Ishikawa (cell line): Measurements from ENCODE around the gene SLC6A19.
A peak's percentile ranks its signal among the peaks of the same experiment; 100 is the strongest.

Experiments used
- CEBPB ChIP-seq: IDR thresholded peaks from 2 replicates; pipeline ENCODE4 v1.6.1; 2012
- CREB1 ChIP-seq: IDR thresholded peaks from 2 replicates; pipeline ENCODE4 v1.6.1; 2012; ENCODE audit warnings: low read depth
- EGR1 ChIP-seq: IDR thresholded peaks from 2 replicates; pipeline ENCODE4 v1.6.1; 2012
- EP300 ChIP-seq: IDR thresholded peaks from 2 replicates; pipeline ENCODE4 v1.6.1; 2012; ENCODE audit warnings: borderline replicate concordance
- FOXM1 ChIP-seq: IDR thresholded peaks from 2 replicates; pipeline ENCODE4 v1.6.1; 2012; ENCODE audit warnings: low read depth, borderline replicate concordance
- NFIC ChIP-seq: IDR thresholded peaks from 2 replicates; pipeline ENCODE4 v1.6.1; 2012
- RAD21 ChIP-seq: IDR thresholded peaks from 2 replicates; pipeline ENCODE4 v1.6.1; 2012; ENCODE audit warnings: low read depth
- TAF1 ChIP-seq: IDR thresholded peaks from 2 replicates; pipeline ENCODE4 v1.6.1; 2012; ENCODE audit warnings: low read depth, mild to moderate bottlenecking
- TCF12 ChIP-seq: IDR thresholded peaks from 2 replicates; pipeline ENCODE4 v1.6.1; 2012; ENCODE audit warnings: low read depth
- TEAD4 ChIP-seq: IDR thresholded peaks from 2 replicates; pipeline ENCODE4 v1.6.1; 2012
- USF1 ChIP-seq: IDR thresholded peaks from 2 replicates; pipeline ENCODE4 v1.6.1; 2012
- YY1 ChIP-seq: IDR thresholded peaks from 2 replicates; pipeline ENCODE4 v1.6.1; 2012; ENCODE audit warnings: low read depth
- ZBTB7A ChIP-seq: IDR thresholded peaks from 2 replicates; pipeline ENCODE4 v1.6.1; 2012; ENCODE audit warnings: low read depth
- TF ChIP-seq, protein P1 (sequence below): IDR thresholded peaks from 2 replicates; pipeline ENCODE4 v1.6.1; 2012; ENCODE audit warnings: low read depth, mild to moderate bottlenecking
- TF ChIP-seq, protein P2 (sequence below): IDR thresholded peaks from 2 replicates; pipeline ENCODE4 v1.6.1; 2012

The SLC6A19 gene

GRCh38 chr5:1159341-1159675 lies 42.1 kb upstream of the SLC6A19 start:
- TF ChIP-seq CREB1 (no peak), EGR1 (no peak), CEBPB (no peak), TCF12 (no peak), TEAD4 (no peak), YY1 (no peak), ZBTB7A (no peak)
- TF ChIP-seq, protein P1, sequence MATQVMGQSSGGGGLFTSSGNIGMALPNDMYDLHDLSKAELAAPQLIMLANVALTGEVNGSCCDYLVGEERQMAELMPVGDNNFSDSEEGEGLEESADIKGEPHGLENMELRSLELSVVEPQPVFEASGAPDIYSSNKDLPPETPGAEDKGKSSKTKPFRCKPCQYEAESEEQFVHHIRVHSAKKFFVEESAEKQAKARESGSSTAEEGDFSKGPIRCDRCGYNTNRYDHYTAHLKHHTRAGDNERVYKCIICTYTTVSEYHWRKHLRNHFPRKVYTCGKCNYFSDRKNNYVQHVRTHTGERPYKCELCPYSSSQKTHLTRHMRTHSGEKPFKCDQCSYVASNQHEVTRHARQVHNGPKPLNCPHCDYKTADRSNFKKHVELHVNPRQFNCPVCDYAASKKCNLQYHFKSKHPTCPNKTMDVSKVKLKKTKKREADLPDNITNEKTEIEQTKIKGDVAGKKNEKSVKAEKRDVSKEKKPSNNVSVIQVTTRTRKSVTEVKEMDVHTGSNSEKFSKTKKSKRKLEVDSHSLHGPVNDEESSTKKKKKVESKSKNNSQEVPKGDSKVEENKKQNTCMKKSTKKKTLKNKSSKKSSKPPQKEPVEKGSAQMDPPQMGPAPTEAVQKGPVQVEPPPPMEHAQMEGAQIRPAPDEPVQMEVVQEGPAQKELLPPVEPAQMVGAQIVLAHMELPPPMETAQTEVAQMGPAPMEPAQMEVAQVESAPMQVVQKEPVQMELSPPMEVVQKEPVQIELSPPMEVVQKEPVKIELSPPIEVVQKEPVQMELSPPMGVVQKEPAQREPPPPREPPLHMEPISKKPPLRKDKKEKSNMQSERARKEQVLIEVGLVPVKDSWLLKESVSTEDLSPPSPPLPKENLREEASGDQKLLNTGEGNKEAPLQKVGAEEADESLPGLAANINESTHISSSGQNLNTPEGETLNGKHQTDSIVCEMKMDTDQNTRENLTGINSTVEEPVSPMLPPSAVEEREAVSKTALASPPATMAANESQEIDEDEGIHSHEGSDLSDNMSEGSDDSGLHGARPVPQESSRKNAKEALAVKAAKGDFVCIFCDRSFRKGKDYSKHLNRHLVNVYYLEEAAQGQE: no peak
- TF ChIP-seq, protein P2, sequence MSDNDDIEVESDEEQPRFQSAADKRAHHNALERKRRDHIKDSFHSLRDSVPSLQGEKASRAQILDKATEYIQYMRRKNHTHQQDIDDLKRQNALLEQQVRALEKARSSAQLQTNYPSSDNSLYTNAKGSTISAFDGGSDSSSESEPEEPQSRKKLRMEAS: no peak

GRCh38 chr5:1159774-1160406 lies 41.5 kb upstream of the SLC6A19 start:
- TF ChIP-seq CEBPB (no peak), TCF12 (no peak), TEAD4 (no peak), USF1 (no peak), FOXM1 (no peak), ZBTB7A (no peak), NFIC (no peak), RAD21 (no peak), TAF1 (no peak), CREB1 (no peak), YY1 (no peak), EGR1 (no peak), EP300 (no peak)
- TF ChIP-seq, protein P2: no peak
- TF ChIP-seq, protein P1: no peak

DNA sequence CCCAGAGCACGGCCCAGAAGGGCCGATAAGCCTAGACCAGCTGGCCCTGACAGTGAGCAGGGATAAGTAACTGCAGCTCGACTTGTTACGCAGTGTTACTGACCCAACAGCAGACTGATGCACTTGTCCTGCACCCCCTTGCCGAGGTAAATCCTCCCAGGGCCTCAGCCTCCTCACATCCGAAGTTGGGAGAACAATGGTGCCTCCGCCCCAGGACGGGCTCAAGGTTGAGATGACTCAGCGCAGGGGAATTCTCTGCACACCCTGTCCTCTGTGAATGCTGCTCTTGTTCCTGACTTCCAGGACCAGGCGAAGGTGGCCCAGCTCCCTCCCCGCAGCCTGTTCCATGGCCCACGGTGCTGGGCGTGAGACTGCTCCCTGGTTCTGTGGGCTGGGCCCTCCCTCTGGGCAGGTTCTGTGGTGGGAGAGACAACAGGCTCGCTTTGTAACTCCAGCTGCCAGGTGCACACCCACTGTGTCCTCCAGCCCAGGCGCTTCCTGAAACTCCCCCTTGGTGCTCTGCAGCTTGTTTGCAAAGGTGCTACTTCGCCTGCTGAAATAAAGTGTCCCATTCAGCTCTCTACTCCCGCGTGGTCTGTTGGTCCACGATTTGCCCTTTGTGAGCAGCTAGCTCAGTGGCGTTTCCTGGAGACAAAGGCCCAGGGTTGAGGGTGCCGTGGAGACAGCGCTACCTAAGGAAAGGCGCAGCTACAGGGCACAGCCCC lies 40.1 kb upstream of the SLC6A19 start:
- TF ChIP-seq USF1 (no peak), TEAD4 (peak; percentile 84), YY1 (peak; percentile 55; the same call in 1 of the 2 replicates), TCF12 (peak; percentile 68), EP300 (peak; percentile 34; the same call in 1 of the 2 replicates), RAD21 (no peak; the same call in 1 of the 2 replicates)
- TF ChIP-seq, protein P2: peak; percentile 54; the same call in 1 of the 2 replicates

GRCh38 chr5:1161833-1162229 lies 39.6 kb upstream of the SLC6A19 start:
- TF ChIP-seq NFIC: peak; percentile 93
- no peak for TF ChIP-seq CREB1
- TF ChIP-seq, protein P2: peak; percentile 27; the same call in 1 of the 2 replicates
- TF ChIP-seq, protein P1: no peak
- no peak; the same call in 1 of the 2 replicates for TF ChIP-seq USF1
- peak; percentile 16; the same call in 1 of the 2 replicates for TF ChIP-seq ZBTB7A
- no peak for TF ChIP-seq FOXM1
- TF ChIP-seq RAD21: no peak
- TF ChIP-seq TAF1: no peak
- TF ChIP-seq TEAD4: 0 out of 2 replicates have a peak, but pooled peaks have one; percentile 7
- TF ChIP-seq EGR1: no peak
- TF ChIP-seq YY1: no peak
- no peak for TF ChIP-seq CEBPB
- peak; percentile 54; the same call in 1 of the 2 replicates for TF ChIP-seq EP300
- no peak; the same call in 1 of the 2 replicates for TF ChIP-seq TCF12
